Loucy (cell line): ENCODE data around the gene MC1R.

Experiments
- H2AFZ ChIP-seq: fragments of 200-600 bp; sonication (generic); 2 replicates; pipeline ENCODE4 v1.6.0; 2016; ENCODE audit warnings: antibody characterized with exemption, mild to moderate bottlenecking, low read length, moderate library complexity
- H3F3A ChIP-seq: fragments of 200-600 bp; 2 replicates; pipeline ENCODE4 v1.6.0; 2016; ENCODE audit warnings: antibody characterized with exemption, low read depth, mild to moderate bottlenecking
- H3K27me3 ChIP-seq: fragments of 200-600 bp; sonication (generic); 2 replicates; pipeline ENCODE4 v1.6.1; 2014; ENCODE audit warnings: low read length, mild to moderate bottlenecking; ENCODE audit not compliant: insufficient read depth, poor library complexity, severe bottlenecking
- H3K36me3 ChIP-seq: fragments of 200-600 bp; sonication (generic); 2 replicates; pipeline ENCODE4 v1.6.1; 2016; ENCODE audit warnings: low read length; ENCODE audit not compliant: insufficient read depth
- H3K4me1 ChIP-seq: fragments of 200-600 bp; sonication (generic); 2 replicates; pipeline ENCODE4 v1.5.1; 2014; ENCODE audit warnings: low read length, mild to moderate bottlenecking; ENCODE audit not compliant: insufficient read depth, poor library complexity, severe bottlenecking
- H3K4me2 ChIP-seq: fragments of 200-600 bp; sonication (generic); 2 replicates; pipeline ENCODE4 v1.6.0; 2014; ENCODE audit warnings: antibody characterized with exemption, low read length, low read depth, mild to moderate bottlenecking; ENCODE audit not compliant: poor library complexity, severe bottlenecking
- H3K4me3 ChIP-seq: fragments of 200-600 bp; sonication (generic); 2 replicates; pipeline ENCODE4 v1.5.1; 2014; ENCODE audit warnings: low read length, mild to moderate bottlenecking, mixed read lengths; ENCODE audit not compliant: poor library complexity, severe bottlenecking
- H3K79me2 ChIP-seq: fragments of 200-600 bp; sonication (generic); 2 replicates; pipeline ENCODE4 v1.6.1; 2014; ENCODE audit warnings: low read length; ENCODE audit not compliant: insufficient read depth
- H3K9ac ChIP-seq: fragments of 200-600 bp; sonication (generic); 2 replicates; pipeline ENCODE4 v1.6.0; 2014; ENCODE audit warnings: mild to moderate bottlenecking, low read depth, low read length, moderate library complexity; ENCODE audit not compliant: poor library complexity, severe bottlenecking
- H3K9me2 ChIP-seq: fragments of 200-600 bp; sonication (generic); replicated peaks from 2 replicates; pipeline ENCODE4 v1.6.1; 2016; ENCODE audit warnings: low read depth, low read length, mixed read lengths
- H3K9me3 ChIP-seq: fragments of 200-600 bp; sonication (generic); 2 replicates; pipeline ENCODE4 v1.6.1; 2014; ENCODE audit warnings: mild to moderate bottlenecking, antibody characterized with exemption, low read length, low read depth; ENCODE audit not compliant: insufficient read depth
- H4K20me1 ChIP-seq: fragments of 200-600 bp; sonication (generic); 2 replicates; pipeline ENCODE4 v1.6.0; 2014; ENCODE audit warnings: antibody characterized with exemption, low read length, mild to moderate bottlenecking; ENCODE audit not compliant: insufficient read depth, poor library complexity, severe bottlenecking
- CTCF ChIP-seq: fragments of 200-600 bp; sonication (generic); conservative IDR thresholded peaks from 2 replicates; pipeline ENCODE4 v1.5.1; 2014; ENCODE audit warnings: mild to moderate bottlenecking, antibody characterized with exemption, low read length
- EZH2phosphoT487 ChIP-seq: fragments of 200-600 bp; IDR thresholded peaks from 2 replicates; pipeline ENCODE4 v1.6.1; 2018; ENCODE audit warnings: antibody characterized with exemption, mild to moderate bottlenecking, moderate library complexity, borderline replicate concordance

MC1R gene

GRCh38 chr16:89938175-89938885 lies 19.7 kb downstream of the MC1R start:
- H4K20me1 ChIP-seq: no peaks in the 10 kb centered on the region
- H3K9me3 ChIP-seq: no peaks in the 10 kb centered on the region
- no peaks in the 10 kb centered on the region for H3K9me2 ChIP-seq
- H3F3A ChIP-seq: no peaks in the 10 kb centered on the region
- H2AFZ ChIP-seq: no peak overlapping the region
- no peak overlapping the region for H3K4me2 ChIP-seq
- H3K36me3 ChIP-seq: no peaks in the 10 kb centered on the region
- no peak overlapping the region for H3K4me3 ChIP-seq
- H3K79me2 ChIP-seq: no peaks in the 10 kb centered on the region
- TF ChIP-seq EZH2phosphoT487 (no peak), CTCF (no peak)
- no peaks in the 10 kb centered on the region for H3K27me3 ChIP-seq
- no peaks in the 10 kb centered on the region for H3K4me1 ChIP-seq
- H3K9ac ChIP-seq: no peak overlapping the region

DNA sequence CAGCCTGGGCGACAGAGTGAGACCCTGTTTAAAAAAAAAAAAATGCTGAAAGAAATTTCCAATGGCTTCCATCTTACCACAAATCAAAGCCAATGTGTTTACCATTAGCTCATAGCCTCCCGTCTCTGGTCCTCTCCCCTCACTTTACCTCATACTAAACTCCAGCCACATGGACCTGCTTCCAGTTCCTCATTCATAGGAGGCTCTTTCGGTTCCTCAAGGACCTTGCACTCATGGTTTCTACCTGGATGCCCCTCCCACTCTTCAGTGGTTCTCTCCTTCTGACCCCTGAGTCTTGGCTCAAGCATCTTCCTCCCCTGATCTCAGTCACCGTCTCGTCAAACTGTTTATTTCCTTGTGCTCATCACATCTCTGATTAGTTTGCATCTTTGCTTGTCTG lies 26.1 kb downstream of the MC1R start:
- TF ChIP-seq CTCF (no peak), EZH2phosphoT487 (no peak)
- H3K36me3 ChIP-seq: no peaks in the 10 kb centered on the region
- H4K20me1 ChIP-seq: peaks cover 3% of the 10 kb centered on the region
- H3K4me1 ChIP-seq: no peaks in the 10 kb centered on the region
- no peaks in the 10 kb centered on the region for H3K9me2 ChIP-seq
- no peaks in the 10 kb centered on the region for H3K79me2 ChIP-seq
- no peak overlapping the region for H3K4me2 ChIP-seq
- H3K27me3 ChIP-seq: no peaks in the 10 kb centered on the region
- no peak overlapping the region for H2AFZ ChIP-seq
- no peaks in the 10 kb centered on the region for H3K9me3 ChIP-seq
- no peaks in the 10 kb centered on the region for H3F3A ChIP-seq
- H3K9ac ChIP-seq: no peak overlapping the region
- no peak overlapping the region for H3K4me3 ChIP-seq

GRCh38 chr16:89945654-89946053 lies 27.0 kb downstream of the MC1R start:
- H3K79me2 ChIP-seq: no peaks in the 10 kb centered on the region
- H3K4me2 ChIP-seq: no peak overlapping the region
- no peaks in the 10 kb centered on the region for H3K9me2 ChIP-seq
- H4K20me1 ChIP-seq: peaks cover 3% of the 10 kb centered on the region
- H2AFZ ChIP-seq: no peak overlapping the region
- no peaks in the 10 kb centered on the region for H3K27me3 ChIP-seq
- no peak for TF ChIP-seq EZH2phosphoT487
- TF ChIP-seq CTCF: no peak
- no peak overlapping the region for H3K4me3 ChIP-seq
- H3F3A ChIP-seq: no peaks in the 10 kb centered on the region
- no peaks in the 10 kb centered on the region for H3K9me3 ChIP-seq
- no peak overlapping the region for H3K9ac ChIP-seq
- H3K4me1 ChIP-seq: no peaks in the 10 kb centered on the region
- H3K36me3 ChIP-seq: no peaks in the 10 kb centered on the region
